Lower lobe of right lung (tissue), 2 donors: ENCODE data around the gene ARMH3. TPM values are rescaled to one million over a fixed set of nuclear protein-coding genes. Genes with fewer than 3 reads are reported as not detected.

Experiments
- ATAC-seq, 2 donors: fragments of 200-7000 bp; cut with Tn5 transposase; one replicate each; pipeline ENCODE4 v1.9.1; 2020 to 2022; ENCODE audit warnings: mild to moderate bottlenecking in 2 of 2, moderate library complexity in 2 of 2
- DNase-seq: peaks from one replicate; pipeline ENCODE4 v3.0.0-alpha.2; 2020
- H3K27ac ChIP-seq: fragments of 200-600 bp; one replicate; pipeline ENCODE4 v1.8.0; 2022
- H3K27me3 ChIP-seq: fragments of 200-600 bp; one replicate; pipeline ENCODE4 v1.8.0; 2022; ENCODE audit warnings: low read depth
- H3K36me3 ChIP-seq: fragments of 200-600 bp; one replicate; pipeline ENCODE4 v1.8.0; 2022; ENCODE audit warnings: mild to moderate bottlenecking
- H3K4me1 ChIP-seq: fragments of 200-600 bp; one replicate; pipeline ENCODE4 v1.8.0; 2022
- H3K4me3 ChIP-seq: fragments of 200-600 bp; one replicate; pipeline ENCODE4 v1.8.0; 2022; ENCODE audit warnings: mild to moderate bottlenecking
- H3K9me3 ChIP-seq: fragments of 200-600 bp; one replicate; pipeline ENCODE4 v1.8.0; 2022
- CTCF ChIP-seq: fragments of 200-600 bp; IDR thresholded peaks from one replicate; pipeline ENCODE4 v1.8.0; 2022; ENCODE audit warnings: antibody characterized with exemption, mild to moderate bottlenecking
- intact Hi-C: fragments of 100-400 bp; cut with DNase I; formaldehyde crosslinking; loops from one replicate; pipeline ENCODE4 v1.11.0; 2022
- total RNA-seq: library from RNA; stranded (reverse); fragmentation: NEBNext Ultra II Directional; extraction: Animal tissue kit (Norgen Biotek cat#: 25700); gene quantifications from one replicate; pipeline ENCODE4 v1.2.1, GENCODE V29; 2021
- donor health status: DM: no; HTN: yes; CAD: no; lungs with severe emphysema.

Gene ARMH3
- total RNA-seq, 1 donor from 2014 or later, result 38.6 TPM

GRCh38 chr10:101934686-101935305 is 121.2 kb downstream of the ARMH3 start:
- DNase-seq, result no peak
- Histone ChIP-seq H3K9me3 (no peaks in the 10 kb centered on the region), H3K27me3 (no peaks in the 10 kb centered on the region), H3K36me3 (peaks cover 16% of the 10 kb centered on the region), H3K4me3 (no peak overlapping the region), H3K27ac (no peak overlapping the region), H3K4me1 (peaks cover 21% of the 10 kb centered on the region)
- no peak for TF ChIP-seq CTCF
- ATAC-seq, result no peak
- intact Hi-C loops, result no loop called here

GRCh38 chr10:101933976-101934375 is 122.0 kb downstream of the ARMH3 start:
- ATAC-seq (no peak), DNase-seq (no peak)
- Histone ChIP-seq H3K36me3 (peaks cover 8% of the 10 kb centered on the region), H3K4me3 (no peak overlapping the region), H3K4me1 (peaks cover 13% of the 10 kb centered on the region), H3K9me3 (no peaks in the 10 kb centered on the region), H3K27me3 (no peaks in the 10 kb centered on the region), H3K27ac (no peak overlapping the region)
- no peak for TF ChIP-seq CTCF
- intact Hi-C loops, result no loop called here

- DNase-seq, result no peak
- ATAC-seq, result no peak
- H3K4me1 ChIP-seq, result no peaks in the 10 kb centered on the region
- no peak for TF ChIP-seq CTCF
- no peaks in the 10 kb centered on the region for H3K27me3 ChIP-seq
- no peak overlapping the region for H3K27ac ChIP-seq
- no peak overlapping the region for H3K4me3 ChIP-seq
- intact Hi-C loops, result no loop called here
- H3K9me3 ChIP-seq, result no peaks in the 10 kb centered on the region
- no peaks in the 10 kb centered on the region for H3K36me3 ChIP-seq
Measured at GRCh38 chr10:101932183-101932582, 123.8 kb downstream of the ARMH3 start.

- ATAC-seq (no peak), DNase-seq (no peak)
- Histone ChIP-seq H3K27ac (no peak overlapping the region), H3K4me3 (no peak overlapping the region), H3K36me3 (no peaks in the 10 kb centered on the region), H3K9me3 (no peaks in the 10 kb centered on the region), H3K4me1 (no peaks in the 10 kb centered on the region), H3K27me3 (no peaks in the 10 kb centered on the region)
- no peak for TF ChIP-seq CTCF
- intact Hi-C loops, result no loop called here
Measured at GRCh38 chr10:101925027-101925426, 130.9 kb downstream of the ARMH3 start.

GRCh38 chr10:101923256-101923655 is 132.7 kb downstream of the ARMH3 start:
- DNase-seq, result no peak
- no peak for TF ChIP-seq CTCF
- Histone ChIP-seq H3K9me3 (no peaks in the 10 kb centered on the region), H3K27ac (no peak overlapping the region), H3K4me1 (no peaks in the 10 kb centered on the region), H3K4me3 (no peak overlapping the region), H3K27me3 (no peaks in the 10 kb centered on the region), H3K36me3 (peaks cover 6% of the 10 kb centered on the region)
- no peak for ATAC-seq
- intact Hi-C loops, result no loop called here
